Erythroblast (primary cell): ENCODE data around the gene SLX4IP.

Experiments
- GATA1 ChIP-seq: IDR thresholded peaks from 2 replicates; pipeline ENCODE4 v1.6.1; 2011; ENCODE audit warnings: low read depth, mild to moderate bottlenecking, control low read depth, low read length, moderate library complexity
- POLR2A ChIP-seq: IDR thresholded peaks from 2 replicates; pipeline ENCODE4 v1.6.1; 2011; ENCODE audit warnings: mild to moderate bottlenecking, low read length

GRCh38 chr20:10507052-10507451 is 71.9 kb downstream of the SLX4IP start:
- TF ChIP-seq POLR2A (no peak), GATA1 (no peak)
